Activated T-cell treated with anti-CD3 and anti-CD28 coated beads for 1 hour (primary cell): Measurements from ENCODE around the gene SAMD13.

Experiments used
- DNase-seq: peaks from one replicate; pipeline ENCODE4 v3.0.0-alpha.2; 2020; ENCODE audit warnings: low read depth

The SAMD13 gene

DNA sequence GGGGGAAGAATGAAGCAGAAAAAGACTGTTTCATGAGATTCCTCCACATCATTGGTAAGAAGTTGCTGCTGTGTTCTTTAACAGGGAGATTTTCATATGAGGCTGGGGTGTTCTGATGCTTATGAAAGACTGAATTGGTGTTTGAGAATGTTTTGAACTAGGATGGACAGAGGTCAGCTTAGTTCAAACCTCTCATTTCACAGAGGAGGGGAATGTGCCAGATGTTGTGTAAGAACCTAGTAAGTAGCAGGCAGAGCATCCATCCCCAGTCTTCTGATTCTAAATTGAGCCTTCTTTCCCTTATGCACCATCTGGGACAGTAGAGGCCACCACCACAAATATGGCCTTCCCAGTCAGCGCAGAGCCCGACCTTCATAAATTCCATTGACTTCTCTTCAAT is 43.7 kb downstream of the SAMD13 start:
- no peak for DNase-seq

DNA sequence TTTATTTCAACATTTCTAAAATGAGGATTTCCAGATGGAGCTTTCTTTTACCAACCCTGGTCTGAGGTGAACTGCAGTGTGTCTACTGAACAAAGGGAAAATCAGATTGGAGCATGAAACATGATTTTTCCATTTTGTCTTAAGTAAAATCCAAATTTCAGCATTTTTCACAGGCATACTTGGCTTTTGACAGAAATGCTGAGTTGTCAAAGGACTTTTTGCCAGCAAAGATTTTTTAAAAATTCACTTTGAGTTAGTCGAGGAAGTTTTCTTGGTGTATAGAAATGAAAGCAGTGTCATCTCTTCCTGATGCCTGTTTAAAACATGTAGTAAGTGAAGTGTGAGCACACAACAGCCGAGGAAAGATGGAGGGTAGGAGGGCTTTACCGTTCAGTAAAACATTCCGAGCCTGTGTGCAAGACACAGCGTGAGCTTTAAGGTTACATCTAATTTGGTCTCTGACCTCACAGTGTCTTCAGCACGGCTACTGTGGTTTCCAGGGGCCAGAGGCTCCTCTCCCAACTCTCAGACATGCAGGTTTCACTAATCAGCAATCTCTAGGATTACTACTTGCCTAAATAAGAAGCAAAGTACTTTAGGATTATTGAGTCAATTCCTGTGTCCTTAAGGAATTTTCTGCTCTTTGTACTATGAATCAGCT is 45.9 kb downstream of the SAMD13 start:
- no peak for DNase-seq

DNA sequence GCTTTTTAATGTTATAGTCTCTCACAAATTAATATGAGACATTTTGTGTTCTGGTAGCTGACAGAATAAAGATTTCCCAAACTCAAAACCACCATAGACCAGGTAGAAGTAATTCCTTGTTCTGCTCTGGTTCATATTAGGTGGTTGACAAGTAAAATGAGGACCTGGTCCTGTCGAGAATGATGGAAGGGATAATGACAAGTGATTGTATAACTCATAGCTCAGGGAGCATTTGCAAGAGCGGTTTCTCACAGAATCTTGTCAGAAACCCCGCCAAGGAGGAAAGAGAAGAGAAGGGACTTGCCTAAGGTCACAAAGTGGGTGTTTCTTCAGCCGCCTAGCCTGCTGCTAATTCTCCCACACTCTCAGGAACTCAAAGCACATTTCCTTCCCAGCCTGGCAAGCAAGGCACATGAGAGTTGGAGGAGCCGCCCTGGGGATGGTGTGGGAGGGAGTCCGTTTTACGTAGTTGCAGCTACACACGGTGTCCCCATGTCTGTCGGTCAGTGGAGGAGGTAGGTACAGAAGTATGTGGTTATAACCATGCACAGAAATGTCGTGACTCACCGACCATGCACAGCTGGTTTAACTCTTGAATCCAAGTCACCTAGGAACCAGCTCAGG is 46.5 kb downstream of the SAMD13 start:
- DNase-seq, result no peak

DNA sequence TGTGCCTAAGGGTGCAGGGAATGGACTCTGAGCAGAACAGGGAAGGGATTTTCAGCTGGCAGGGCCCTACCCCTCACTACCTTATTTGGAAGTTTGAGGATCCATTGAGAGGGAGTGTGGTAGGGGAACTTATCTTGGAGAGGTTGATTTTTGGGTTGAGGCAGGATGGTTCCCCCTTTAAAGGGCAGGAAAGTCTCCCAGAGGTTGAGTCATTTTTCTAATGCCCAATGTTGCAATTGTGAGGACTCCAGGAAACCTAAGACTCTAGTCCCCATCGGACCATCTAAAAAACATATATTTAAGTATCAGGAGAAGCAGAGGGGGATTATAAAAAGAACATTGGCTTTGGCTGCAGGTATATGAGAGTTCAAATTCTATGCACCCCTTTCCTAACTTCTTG is 47.3 kb downstream of the SAMD13 start:
- DNase-seq, result no peak

DNA sequence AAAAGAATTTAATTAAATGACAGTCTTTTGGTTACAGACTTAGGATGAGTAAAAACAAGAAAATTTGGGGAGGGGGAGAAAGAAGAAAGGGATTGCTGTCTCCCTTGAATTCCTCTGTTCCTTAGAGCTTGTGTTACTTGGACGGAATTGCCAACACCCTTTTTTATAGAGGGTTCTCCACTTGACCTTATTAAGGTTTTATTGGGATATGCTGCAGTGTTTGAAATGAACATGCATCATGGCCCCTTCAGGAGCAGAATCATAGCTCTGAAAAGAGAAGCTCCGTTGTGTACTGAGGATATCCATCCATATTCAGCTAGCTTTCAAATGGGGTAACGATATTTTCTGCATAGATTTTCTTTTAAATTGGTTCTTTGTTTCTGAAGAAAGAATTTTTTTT is 48.6 kb downstream of the SAMD13 start:
- DNase-seq, result no peak

DNA sequence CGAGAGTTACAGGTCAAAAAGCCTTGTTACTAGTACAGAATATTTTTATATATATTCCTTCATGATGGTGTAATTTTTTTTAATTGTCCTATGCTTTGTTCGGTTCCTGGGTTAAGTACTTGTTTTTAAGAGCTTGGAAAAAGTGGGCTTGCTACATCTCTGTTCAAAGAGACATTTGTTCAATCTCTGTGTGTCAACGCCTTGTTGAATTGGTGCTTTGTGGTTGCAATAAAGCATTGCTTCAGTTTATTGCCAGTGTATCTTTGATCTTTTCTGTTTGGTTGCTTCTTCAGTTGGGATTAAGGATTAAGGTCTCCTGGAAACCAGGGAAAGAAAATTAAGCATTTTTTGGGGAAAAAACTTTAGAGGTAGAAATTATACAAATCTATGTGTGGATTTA is 49.0 kb downstream of the SAMD13 start:
- DNase-seq, result no peak

DNA sequence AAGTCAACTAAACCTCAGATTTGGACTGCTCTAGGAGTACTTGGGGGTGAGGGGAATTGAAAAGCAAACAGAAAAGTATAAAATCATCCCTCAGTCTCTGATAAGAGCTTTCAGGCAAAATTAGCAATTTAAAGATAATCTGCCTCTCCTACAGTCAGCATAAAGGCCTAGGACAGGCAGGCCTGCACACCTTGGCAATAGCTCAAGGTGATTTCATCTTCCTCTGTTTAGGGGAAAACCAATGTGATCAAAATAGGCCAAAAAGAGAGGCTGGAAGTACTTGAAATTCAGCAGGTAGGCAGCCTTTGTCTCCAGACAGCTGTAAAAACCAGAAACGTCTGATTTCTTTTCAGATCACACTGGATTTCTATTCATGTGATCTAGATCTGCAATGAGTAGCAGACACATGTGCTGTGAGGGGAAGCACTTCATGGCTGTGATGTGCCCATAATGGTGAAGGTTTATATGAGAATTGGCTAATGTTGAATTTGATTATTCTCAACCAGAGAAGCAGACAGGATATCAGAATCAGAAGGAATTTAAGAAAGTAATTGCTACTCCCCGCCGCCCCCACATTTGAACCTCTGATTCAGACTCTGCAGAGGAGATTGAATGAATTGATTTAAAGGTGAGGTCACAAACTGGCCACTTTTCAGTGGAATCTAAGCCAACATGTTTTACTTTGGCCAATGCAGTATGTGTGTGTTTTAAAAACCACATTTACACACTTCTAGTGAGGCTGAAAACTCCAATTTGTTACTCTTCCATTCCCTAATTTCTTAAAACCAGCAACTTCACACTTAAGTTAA is 51.0 kb downstream of the SAMD13 start:
- DNase-seq, result no peak

DNA sequence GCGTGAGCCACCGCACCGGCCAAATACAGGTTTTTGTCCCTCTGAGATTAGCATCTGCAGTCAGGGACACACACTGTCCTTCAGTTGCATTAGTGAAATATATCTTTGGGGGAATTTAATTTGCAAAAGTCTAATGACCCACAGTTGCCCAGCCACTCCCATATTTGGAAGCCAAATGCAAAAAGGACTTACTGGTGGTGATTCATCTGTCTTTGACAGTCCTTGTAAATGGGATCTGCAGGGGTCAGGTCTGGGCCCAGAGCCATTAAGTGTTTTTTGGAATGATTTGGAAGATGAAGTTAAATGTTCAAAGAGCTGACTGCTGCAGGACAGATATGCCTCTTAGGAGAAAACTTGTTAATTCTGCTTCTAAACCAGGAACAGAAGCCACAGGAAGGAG is 52.2 kb downstream of the SAMD13 start:
- DNase-seq, result no peak

DNA sequence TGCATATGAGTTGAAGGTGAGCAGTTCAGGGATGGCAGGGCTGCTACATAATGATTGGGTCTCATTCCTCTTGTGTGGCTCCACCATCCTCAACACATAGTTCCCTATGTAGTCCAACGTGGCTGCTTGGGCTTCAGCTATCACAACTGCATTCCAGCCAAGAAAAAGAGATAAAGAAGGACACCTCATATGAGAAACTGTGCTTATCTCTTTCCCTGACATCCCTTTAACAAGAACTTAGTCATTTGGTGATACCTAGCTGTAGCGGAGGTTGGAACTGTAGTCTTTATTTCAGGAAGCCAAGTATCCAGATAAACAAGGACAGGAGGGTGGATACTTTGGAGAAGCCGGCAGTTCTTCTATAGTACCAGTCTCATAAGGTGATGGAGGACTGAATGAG is 54.0 kb downstream of the SAMD13 start:
- DNase-seq, result no peak

DNA sequence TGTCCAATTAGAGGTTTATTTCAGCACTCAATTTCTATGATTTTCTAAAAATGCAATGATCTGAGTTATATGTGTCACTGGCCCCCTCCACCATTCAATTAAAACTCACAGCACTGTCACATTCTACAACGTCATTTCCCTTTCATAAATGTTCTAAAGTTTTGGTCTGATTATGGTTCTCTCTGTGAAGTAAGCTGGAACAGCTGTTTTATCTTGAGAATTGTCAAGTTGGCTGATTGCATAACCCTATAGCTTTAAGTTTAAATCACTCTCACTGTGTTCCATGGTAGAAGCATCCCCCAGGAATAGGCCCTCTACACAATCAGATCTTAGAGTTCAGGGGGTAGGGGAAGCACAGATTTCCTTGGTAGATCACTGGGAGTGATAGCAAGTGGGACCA is 55.4 kb downstream of the SAMD13 start:
- DNase-seq, result no peak

DNA sequence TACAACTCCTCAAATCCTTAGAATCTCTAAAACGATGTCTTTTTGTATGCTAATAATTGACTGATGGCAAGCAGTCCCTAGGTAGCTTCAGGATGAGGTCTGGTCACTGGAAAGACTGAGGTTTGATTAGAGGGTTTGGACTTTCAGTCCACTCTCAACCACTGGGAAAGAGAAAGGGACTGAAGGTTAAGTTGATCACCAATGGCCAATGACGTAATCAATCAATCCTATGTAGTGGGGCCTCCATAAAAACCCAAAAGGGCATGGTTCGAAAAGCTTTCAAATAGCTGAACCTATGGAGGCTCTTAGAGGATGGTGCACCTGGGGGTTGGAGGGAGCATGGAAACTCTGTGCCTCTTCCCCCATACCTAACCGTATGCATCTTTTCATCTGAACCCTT is 57.2 kb downstream of the SAMD13 start:
- no peak for DNase-seq

DNA sequence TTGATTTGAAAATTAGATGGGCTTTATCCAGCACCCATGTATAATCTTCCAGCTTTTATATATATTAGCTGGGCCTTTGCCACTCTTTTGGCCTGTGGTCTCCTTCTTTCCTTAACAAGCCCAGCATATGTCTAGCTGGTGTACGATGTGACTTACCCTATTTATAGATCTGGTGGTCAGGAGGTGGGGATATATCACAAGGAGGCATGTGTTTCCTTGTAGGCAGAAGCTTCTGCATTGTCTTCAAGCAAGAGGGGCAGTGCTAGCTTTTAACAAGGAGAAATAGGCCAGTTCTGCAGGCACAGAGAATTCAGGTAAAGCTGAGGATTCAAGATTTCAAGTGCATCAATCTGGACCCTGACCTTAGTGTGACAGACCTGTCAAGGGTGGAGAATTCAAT is 58.8 kb downstream of the SAMD13 start:
- no peak for DNase-seq

DNA sequence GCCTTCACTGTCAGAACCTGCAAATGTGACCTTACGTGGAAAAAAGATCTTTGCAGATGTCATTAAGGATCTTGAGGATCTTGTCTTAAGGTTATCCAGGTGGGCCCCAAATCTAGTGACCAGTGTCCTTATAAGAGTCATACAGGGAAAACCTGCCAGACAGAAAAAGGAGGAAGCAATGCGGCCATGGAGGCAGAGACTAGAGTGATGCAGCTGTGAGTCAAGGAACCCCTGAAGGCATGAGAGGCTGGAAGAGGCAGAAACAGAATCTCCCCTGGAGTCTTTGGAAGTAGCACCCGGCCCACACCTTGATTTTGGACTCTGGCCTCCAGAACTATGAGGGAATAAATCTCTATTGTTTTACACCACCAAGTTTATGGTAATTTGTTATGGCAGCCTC is 60.3 kb downstream of the SAMD13 start:
- DNase-seq, result no peak

DNA sequence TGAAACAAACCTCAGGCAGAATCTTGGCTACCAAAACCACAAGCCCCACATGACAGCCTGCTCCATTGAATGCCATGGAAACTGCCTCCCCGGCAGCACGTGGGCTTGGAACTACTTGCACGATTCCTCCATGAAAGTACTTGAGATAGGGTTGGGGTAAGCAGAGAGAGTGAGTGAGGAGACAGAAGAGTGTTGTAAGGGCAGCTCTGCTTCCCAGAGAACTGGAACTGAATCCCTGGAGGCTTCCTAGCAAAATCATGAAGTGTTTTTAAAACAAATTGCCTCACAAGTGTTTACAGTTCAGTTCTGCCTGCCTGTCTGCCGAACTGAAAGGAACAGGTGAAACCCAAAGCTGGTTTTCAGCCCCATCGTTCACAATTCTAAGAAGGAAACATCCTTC is 61.5 kb downstream of the SAMD13 start:
- DNase-seq, result no peak

DNA sequence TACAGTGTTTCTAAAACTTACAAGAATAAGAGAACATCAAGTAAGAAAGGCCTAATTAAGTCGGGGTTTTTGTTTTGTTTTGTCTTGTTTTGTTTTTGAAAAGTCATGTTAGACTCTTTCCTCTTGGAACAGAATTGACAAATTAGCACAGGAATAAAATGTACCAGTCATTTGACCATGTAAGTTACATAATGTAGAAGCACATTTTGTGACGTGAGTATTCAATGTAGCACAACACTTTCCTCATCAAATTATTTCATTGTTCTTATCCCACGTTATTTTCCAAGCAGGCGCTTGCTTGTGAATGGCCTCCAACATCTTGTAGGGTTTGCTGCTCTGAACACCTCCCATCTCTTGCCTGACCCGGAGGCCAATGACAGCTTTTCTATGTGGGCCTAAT is 62.1 kb downstream of the SAMD13 start:
- no peak for DNase-seq

DNA sequence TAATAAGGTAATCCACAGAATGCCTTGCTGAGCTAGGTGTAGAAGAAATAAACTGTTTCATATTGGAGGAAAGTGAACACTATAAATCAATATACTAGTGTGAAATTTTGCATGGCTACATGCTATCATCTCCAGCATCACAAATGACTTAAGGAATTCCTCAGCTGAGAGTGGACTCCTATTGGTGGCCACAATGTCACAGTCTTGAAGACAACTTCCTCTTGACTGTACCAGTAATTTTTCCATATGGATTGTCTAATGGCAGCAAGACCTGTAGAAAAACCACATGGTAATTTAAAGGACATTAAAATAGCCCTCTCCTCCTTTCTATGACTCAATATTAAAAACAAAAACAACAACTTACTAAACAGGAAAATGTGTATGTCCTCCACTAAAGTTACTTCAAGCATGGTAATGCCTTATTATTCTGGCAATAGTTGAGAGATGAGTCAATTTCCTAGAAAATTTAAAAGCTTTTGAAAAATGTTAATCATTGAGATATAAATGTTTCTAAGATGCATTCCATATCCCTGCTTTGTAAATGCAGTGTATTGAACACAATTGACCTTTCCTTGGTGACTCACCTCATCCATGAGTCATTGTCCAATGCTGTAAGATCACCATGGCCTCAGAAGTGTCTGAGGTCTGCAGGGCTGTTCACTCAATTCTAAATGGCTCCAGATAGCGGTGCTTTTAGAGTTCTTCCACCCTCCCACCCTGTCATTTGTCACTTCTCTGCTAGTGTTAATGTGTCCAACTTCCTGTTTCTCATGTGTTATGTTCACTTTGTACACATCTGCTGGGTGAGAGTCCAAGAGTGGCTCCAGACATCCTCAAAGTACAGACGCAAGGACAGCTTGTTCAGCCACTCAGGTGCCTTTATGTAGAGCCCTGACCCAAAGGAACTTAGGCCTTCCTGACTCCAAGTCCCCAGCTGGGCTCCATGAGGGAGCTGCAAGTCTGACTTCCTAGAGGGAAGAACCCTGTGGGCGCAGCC is 64.0 kb downstream of the SAMD13 start:
- DNase-seq, result no peak

DNA sequence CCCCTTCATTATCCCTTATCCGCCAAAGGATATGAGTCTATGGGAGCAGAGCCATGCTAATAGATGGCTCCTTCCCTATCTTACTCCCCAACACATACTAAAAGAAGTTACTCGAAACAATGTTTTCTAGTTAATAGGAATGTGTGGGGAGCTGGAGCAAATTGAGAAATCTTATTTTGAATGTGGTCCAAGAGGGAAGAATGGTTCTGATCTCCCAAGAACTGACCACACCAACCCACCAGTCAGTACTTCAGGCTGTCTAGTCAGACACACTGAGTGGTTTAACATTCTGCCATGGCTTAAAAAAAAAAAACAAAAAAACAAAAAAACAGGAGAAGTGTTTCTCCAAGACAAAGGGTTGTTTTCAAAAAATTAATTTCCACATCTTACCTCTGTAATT is 65.3 kb downstream of the SAMD13 start:
- DNase-seq, result no peak

DNA sequence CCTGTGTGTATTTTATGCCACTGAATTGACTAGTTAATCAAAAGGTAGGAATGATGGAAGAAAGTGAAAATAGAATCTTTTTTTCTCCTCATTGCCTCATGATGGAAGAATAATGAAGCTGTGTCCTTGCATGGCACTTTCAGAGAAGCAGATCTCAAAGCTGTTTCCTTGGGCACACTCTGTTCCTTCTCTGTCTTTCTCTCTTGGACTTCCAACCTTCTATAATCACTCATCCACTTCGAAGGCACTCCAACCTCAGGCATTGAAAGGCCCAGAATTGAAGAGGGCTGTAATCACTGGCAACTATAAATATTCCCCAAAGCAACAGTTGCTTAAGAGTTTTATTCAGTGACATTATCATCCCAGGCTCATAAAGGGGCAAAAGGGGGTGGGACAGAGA is 65.7 kb downstream of the SAMD13 start:
- no peak for DNase-seq

DNA sequence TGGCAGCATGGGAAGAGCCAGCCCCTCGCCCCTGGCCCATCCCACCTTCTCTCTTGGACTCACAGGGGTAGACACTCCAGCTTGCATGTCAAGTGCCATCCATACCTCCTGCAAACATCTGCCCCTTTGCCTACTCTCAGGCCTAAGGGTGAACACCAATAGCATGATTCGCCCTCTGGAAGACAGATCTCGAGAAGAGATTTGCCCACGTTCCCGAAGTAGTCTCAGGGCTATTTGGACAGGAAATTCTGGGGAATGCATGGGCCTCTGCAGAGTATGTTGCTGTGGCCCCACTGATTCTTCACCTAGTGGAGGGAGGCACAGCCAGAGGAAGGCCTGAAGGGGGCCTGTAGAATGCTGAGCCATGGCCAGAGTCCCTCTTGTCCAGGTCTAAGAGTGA is 66.9 kb downstream of the SAMD13 start:
- DNase-seq, result no peak

DNA sequence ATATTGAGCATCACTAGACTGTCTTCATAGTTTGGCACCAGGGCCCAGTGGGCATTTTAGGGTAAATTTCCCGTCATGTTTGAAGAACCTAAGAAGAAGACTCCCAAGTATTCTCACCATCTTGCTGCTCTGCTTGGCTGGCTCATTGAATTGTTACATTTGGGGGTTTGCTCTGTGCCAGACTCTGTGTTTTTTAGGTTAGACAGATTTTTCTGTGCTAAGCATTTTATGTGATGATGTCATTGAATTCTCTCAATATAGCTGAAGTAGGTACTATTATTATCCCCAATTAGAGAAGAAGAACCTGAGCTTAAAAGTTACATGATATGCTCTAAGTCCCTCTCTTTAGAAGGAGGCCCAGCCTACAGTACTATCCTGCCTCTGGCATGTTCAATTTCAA is 68.8 kb downstream of the SAMD13 start:
- DNase-seq, result no peak

DNA sequence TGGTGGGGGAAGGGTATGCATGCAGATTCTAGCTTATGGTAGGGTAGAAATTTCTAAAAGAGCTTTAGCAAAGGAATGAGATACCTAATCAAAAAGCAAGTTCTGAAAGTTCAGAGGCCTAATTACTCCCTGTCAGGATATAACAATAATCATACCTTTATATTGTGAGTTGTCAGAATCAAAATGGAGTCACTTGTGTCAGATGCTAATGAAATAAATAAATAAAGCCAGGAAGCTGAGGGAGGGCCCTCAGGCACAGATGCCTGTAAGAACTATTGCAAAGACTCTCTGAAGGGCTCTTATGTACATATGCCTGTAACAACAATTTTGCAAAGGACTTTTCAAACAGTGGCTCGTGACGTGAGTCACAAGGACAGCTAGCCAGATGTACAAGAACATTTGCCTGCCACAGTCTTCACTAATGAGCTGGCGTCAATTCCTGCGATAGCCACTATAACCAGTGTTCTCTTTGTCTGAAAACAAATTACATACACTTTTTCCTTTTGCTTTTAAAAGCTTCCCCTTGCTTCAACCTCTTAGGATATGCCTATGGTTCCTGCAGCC is 69.4 kb downstream of the SAMD13 start:
- no peak for DNase-seq
